H1 (cell line): ENCODE results near the gene CREG2. TPM values are rescaled to one million over a fixed set of nuclear protein-coding genes. Genes with fewer than 3 reads are reported as not detected.

ENCODE experiments used
- SP2 ChIP-seq: IDR thresholded peaks from 2 replicates; pipeline ENCODE4 v1.6.1; 2012; ENCODE audit warnings: mild to moderate bottlenecking, low read length, inconsistent platforms
- polyA plus RNA-seq, 7 experiments: library from polyadenylated mRNA; depleted of rRNA in 3 of 7; stranded (reverse) in 5 of 7; unstranded in 2 of 7; fragments of >200 nt in 5 of 7; fragments of 200-250 nt in 2 of 7; gene quantifications; 1 replicate in 5 of 7; 2 replicates in 1 of 7; 4 replicates in 1 of 7; pipeline versions ENCODE4 v1.2.1 to v1.2.3, GENCODE V29; 2011 to 2013; ENCODE audit warnings: missing spikeins in 2 of 7, mixed read lengths in 2 of 7
- total RNA-seq: library from RNA; stranded (reverse); fragmentation: NEBNext Ultra II Directional; extraction: Animal tissue kit (Norgen Biotek cat#: 25700); gene quantifications from 2 replicates; pipeline ENCODE4 v1.2.1, GENCODE V29; 2021
- TF ChIP-seq, protein P1 (sequence below): IDR thresholded peaks from 2 replicates; pipeline ENCODE4 v1.6.1; 2012; ENCODE audit warnings: low read length, inconsistent platforms

CREG2 gene
- total and polyA plus RNA-seq, 2 of the 8 experiments (the other 6 are each of a cell fraction or from before 2014, with no cell fraction given), result 2.0 to 2.2 TPM

DNA sequence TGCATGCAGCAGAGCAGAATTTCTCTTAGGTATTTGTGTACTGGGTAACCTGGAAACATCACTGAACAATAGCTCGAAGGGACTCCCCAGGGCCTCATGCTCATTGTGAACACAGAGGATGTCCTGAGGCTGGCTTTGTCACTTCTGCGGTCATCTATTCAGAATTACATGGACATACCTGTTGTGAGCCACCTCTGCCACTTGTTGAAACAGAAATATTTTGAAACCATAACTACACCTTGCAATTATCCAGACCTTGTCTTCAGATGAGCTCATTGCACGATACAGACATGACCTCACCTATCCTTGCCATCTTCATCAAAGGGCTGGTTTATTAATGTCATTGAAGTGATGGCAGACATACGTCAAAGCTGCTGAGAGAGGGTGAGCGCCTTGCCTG is 23.4 kb upstream of the CREG2 start (continued):
- TF ChIP-seq, protein P1, sequence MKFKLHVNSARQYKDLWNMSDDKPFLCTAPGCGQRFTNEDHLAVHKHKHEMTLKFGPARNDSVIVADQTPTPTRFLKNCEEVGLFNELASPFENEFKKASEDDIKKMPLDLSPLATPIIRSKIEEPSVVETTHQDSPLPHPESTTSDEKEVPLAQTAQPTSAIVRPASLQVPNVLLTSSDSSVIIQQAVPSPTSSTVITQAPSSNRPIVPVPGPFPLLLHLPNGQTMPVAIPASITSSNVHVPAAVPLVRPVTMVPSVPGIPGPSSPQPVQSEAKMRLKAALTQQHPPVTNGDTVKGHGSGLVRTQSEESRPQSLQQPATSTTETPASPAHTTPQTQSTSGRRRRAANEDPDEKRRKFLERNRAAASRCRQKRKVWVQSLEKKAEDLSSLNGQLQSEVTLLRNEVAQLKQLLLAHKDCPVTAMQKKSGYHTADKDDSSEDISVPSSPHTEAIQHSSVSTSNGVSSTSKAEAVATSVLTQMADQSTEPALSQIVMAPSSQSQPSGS, result no peak
- no peak for TF ChIP-seq SP2
